ENCODE measurements around the gene TCAIM. TPM values are rescaled to one million over a fixed set of nuclear protein-coding genes. Genes with fewer than 3 reads are reported as not detected.

Gene TCAIM
- total RNA-seq, 1 experiment from 2014 or later, result 20.2 TPM

- no TSS peak for BruUV-seq (replicated peaks)
- Histone ChIP-seq H3K4me3 (ENCODE audit: low read length) (no peak overlapping the region), H3K79me2 (ENCODE audit: low read length) (peaks cover 7% of the 10 kb centered on the region), H3K4me1 (ENCODE audit: insufficient read depth, low read length) (peaks cover 8% of the 10 kb centered on the region), H3K27ac (ENCODE audit: low read length) (no peak overlapping the region), H3K9me3 (ENCODE audit: low read length) (no peaks in the 10 kb centered on the region), H4K20me1 (ENCODE audit: low read length) (no peaks in the 10 kb centered on the region), H3K36me3 (ENCODE audit: low read depth, low read length) (no peaks in the 10 kb centered on the region), H3K9me2 (replicated peaks; ENCODE audit: low read length) (no peaks in the 10 kb centered on the region), H3F3A (ENCODE audit: low read length, unreplicated experiment) (no peaks in the 10 kb centered on the region), H3K9ac (ENCODE audit: low read length) (no peak overlapping the region), H2AFZ (ENCODE audit: low read length) (no peak overlapping the region), H3K4me2 (ENCODE audit: low read length) (no peak overlapping the region), H3K27me3 (ENCODE audit: low read length) (no peaks in the 10 kb centered on the region)
- intact Hi-C loops (cut with micrococcal nuclease), result no loop called here
- DNase-seq, result no peak
- CTCF ChIA-PET, result no interaction called here
- TF ChIP-seq CTCF (conservative IDR thresholded peaks at IDR 0.05; ENCODE audit: low read depth, low read length), result no peak
- TF ChIP-seq EZH2 (IDR thresholded peaks at IDR 0.05; ENCODE audit: low read length, unreplicated experiment), result no peak
- TF ChIP-seq EZH2phosphoT487 (IDR thresholded peaks at IDR 0.05; ENCODE audit: borderline replicate concordance, low read length), result no peak
- POLR2A ChIA-PET (ENCODE audit: unreplicated experiment), result no interaction called here
- no peak for ATAC-seq
Observed at GRCh38 chr3:44334326-44334725, 4.2 kb upstream of the TCAIM start.

DNA sequence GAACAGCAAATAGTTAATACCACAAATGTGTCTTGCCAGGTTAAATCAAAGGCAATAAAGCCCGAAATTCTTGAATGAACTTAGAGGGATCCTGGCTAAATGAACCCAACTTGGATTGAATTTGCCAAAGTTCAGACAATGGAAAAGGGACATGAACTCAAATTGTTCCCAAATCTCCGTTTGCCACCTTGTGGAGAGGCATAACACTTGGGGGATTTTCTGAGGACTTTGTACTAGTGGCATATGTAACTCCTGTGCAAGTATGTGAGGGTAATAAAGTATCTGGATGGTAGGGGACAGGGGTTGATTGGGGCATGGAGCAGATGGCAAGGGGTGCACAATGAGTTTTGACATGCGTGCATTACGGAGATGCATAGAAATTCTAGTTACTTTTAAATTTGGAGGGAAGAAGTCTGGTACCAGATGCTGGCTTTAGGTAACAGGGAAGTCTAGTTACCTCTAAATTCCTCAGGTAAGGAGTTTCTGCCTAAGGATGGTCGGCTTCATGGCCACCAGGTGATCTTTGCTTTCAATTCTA lies 1.2 kb upstream of the TCAIM start:
- no peaks in the 10 kb centered on the region for H3F3A ChIP-seq (ENCODE audit: low read length, unreplicated experiment)
- peaks cover 17% of the 10 kb centered on the region for H3K4me1 ChIP-seq (ENCODE audit: insufficient read depth, low read length)
- H3K27ac ChIP-seq (ENCODE audit: low read length), result peak overlapping the region; percentile 82; the same call in 1 of the 2 replicates
- peak overlapping the region; percentile 92 for H3K9ac ChIP-seq (ENCODE audit: low read length)
- no peaks in the 10 kb centered on the region for H3K36me3 ChIP-seq (ENCODE audit: low read depth, low read length)
- H3K79me2 ChIP-seq (ENCODE audit: low read length), result peaks cover 22% of the 10 kb centered on the region
- peak overlapping the region; percentile 89 for H3K4me2 ChIP-seq (ENCODE audit: low read length)
- H4K20me1 ChIP-seq (ENCODE audit: low read length), result no peaks in the 10 kb centered on the region
- no peaks in the 10 kb centered on the region for H3K27me3 ChIP-seq (ENCODE audit: low read length)
- ATAC-seq, result no peak
- intact Hi-C loops (cut with micrococcal nuclease), result loop anchor here (5.0 kb wide), 1 partner anchor 140 kb away; the partner anchor contains the start of gene ZNF445
- DNase-seq, result peak; percentile 12
- H3K9me3 ChIP-seq (ENCODE audit: low read length), result no peaks in the 10 kb centered on the region
- TF ChIP-seq CTCF (conservative IDR thresholded peaks at IDR 0.05; ENCODE audit: low read depth, low read length), result no peak; the same call in 1 of the 2 replicates
- no peak for TF ChIP-seq EZH2phosphoT487 (IDR thresholded peaks at IDR 0.05; ENCODE audit: borderline replicate concordance, low read length)
- no peak for TF ChIP-seq EZH2 (IDR thresholded peaks at IDR 0.05; ENCODE audit: low read length, unreplicated experiment)
- peak overlapping the region; percentile 92 for H2AFZ ChIP-seq (ENCODE audit: low read length)
- H3K9me2 ChIP-seq (replicated peaks; ENCODE audit: low read length), result no peaks in the 10 kb centered on the region
- no TSS peak for BruUV-seq (replicated peaks)
- peak overlapping the region; percentile 79 for H3K4me3 ChIP-seq (ENCODE audit: low read length)
- ChIA-PET CTCF (no interaction called here), POLR2A (ENCODE audit: unreplicated experiment) (no interaction called here)

DNA sequence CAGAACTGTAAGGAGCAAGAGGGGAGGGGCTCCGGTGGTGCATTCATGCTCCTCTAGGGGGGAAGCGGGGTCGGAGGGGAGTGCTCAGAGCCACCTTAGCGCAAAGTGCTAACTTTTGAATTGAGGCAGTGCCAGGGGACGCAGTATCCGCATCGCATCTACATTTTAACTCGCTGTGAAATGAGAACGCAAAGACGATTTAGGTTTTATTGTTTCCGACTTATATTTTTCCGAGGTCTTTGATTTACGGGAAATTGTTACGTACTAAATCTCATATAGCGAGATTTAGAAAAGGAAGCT lies 212 bp downstream of the TCAIM start:
- intact Hi-C loops (cut with micrococcal nuclease), result loop anchor here (1.0 to 5.0 kb wide), 2 partner anchors 12 to 139 kb away; partner anchors contain the start of gene ZNF445
- Histone ChIP-seq H3K4me3 (ENCODE audit: low read length) (peak overlapping the region; percentile 79), H4K20me1 (ENCODE audit: low read length) (no peaks in the 10 kb centered on the region), H3K4me2 (ENCODE audit: low read length) (peak overlapping the region; percentile 89), H3K9me3 (ENCODE audit: low read length) (no peaks in the 10 kb centered on the region), H3K36me3 (ENCODE audit: low read depth, low read length) (no peaks in the 10 kb centered on the region), H3F3A (ENCODE audit: low read length, unreplicated experiment) (no peaks in the 10 kb centered on the region), H3K9ac (ENCODE audit: low read length) (peak overlapping the region; percentile 92), H3K79me2 (ENCODE audit: low read length) (peaks cover 22% of the 10 kb centered on the region), H3K27ac (ENCODE audit: low read length) (peak overlapping the region; percentile 82; the same call in 1 of the 2 replicates), H3K9me2 (replicated peaks; ENCODE audit: low read length) (no peaks in the 10 kb centered on the region), H3K27me3 (ENCODE audit: low read length) (no peaks in the 10 kb centered on the region), H2AFZ (ENCODE audit: low read length) (peak overlapping the region; percentile 92), H3K4me1 (ENCODE audit: insufficient read depth, low read length) (peaks cover 17% of the 10 kb centered on the region)
- ATAC-seq (no peak), DNase-seq (no peak)
- POLR2A ChIA-PET (ENCODE audit: unreplicated experiment), result interaction anchor here (0.6 kb wide), 1 partner anchor 838 kb away, joined by 4 read pairs; no protein-coding TSS in a partner anchor
- TF ChIP-seq CTCF (conservative IDR thresholded peaks at IDR 0.05; ENCODE audit: low read depth, low read length), result no peak
- no peak for TF ChIP-seq EZH2 (IDR thresholded peaks at IDR 0.05; ENCODE audit: low read length, unreplicated experiment)
- no peak for TF ChIP-seq EZH2phosphoT487 (IDR thresholded peaks at IDR 0.05; ENCODE audit: borderline replicate concordance, low read length)
- no TSS peak for BruUV-seq (replicated peaks)
- CTCF ChIA-PET, result no interaction called here

Data from PC-3 (cell line).